Transverse colon (tissue), 4 donors: ENCODE measurements around the gene PTPRC.

Source experiments
- POLR2AphosphoS5 ChIP-seq, 3 donors: sonication (generic); formaldehyde crosslinking; IDR thresholded peaks; one replicate each; pipeline ENCODE4 v1.6.1; 2016; ENCODE audit warnings: antibody characterized with exemption in 3 of 3
- TF ChIP-seq, protein P1 (sequence below), 5 experiments: fragments of 200-600 bp in 3 of 5; fragments of 450-650 bp in 2 of 5; sonication (generic) in 3 of 5; IDR thresholded peaks; 1 replicate in 2 of 5; 2 replicates in 3 of 5; pipeline ENCODE4 v1.5.1; 2016 to 2017; ENCODE audit warnings: antibody characterized with exemption in 5 of 5, inconsistent platforms in 3 of 5, mild to moderate bottlenecking in 2 of 5, moderate library complexity in 1 of 5

GRCh38 chr1:198601936-198602889, 36.6 kb upstream of the PTPRC start:
- TF ChIP-seq, protein P1, sequence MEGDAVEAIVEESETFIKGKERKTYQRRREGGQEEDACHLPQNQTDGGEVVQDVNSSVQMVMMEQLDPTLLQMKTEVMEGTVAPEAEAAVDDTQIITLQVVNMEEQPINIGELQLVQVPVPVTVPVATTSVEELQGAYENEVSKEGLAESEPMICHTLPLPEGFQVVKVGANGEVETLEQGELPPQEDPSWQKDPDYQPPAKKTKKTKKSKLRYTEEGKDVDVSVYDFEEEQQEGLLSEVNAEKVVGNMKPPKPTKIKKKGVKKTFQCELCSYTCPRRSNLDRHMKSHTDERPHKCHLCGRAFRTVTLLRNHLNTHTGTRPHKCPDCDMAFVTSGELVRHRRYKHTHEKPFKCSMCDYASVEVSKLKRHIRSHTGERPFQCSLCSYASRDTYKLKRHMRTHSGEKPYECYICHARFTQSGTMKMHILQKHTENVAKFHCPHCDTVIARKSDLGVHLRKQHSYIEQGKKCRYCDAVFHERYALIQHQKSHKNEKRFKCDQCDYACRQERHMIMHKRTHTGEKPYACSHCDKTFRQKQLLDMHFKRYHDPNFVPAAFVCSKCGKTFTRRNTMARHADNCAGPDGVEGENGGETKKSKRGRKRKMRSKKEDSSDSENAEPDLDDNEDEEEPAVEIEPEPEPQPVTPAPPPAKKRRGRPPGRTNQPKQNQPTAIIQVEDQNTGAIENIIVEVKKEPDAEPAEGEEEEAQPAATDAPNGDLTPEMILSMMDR (IDR thresholded peaks at IDR 0.05) = no peak
- no peak for TF ChIP-seq POLR2AphosphoS5 (IDR thresholded peaks at IDR 0.05)
